Stimulated activated CD4-positive, alpha-beta T cell treated with anti-CD3 and anti-CD28 coated beads, Interleukin-1b, Interleukin-23, amount 100 ng/mL, for 1 hour (primary cell): ENCODE measurements around the gene EXOC6B.

Experiments used
- DNase-seq, 2 donors: peaks; one replicate each; pipeline ENCODE4 v3.0.0-alpha.2; 2020; ENCODE audit warnings: low read depth in 2 of 2

Gene EXOC6B

GRCh38 chr2:72211777-72212485 is 613.9 kb downstream of the EXOC6B start:
- DNase-seq: no peak

DNA sequence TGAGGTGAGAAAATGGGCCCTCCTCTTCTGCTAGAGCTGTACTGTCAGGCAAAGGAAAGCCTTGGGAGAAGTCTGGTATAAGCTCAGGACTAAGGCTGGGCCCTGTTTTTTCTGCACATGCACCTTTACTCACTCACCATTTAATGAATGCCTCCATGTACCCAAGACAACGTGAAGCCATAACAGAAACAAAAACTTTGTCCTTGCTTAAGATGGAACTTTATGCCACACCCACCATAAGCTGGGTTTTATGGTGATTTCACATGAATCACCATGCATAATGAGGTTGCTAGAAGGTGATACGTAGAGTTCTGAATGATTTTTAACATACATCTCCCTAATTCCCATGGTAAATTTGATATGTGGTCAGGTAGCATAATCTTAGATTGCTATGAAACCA is 614.5 kb downstream of the EXOC6B start:
- DNase-seq: no peak

DNA sequence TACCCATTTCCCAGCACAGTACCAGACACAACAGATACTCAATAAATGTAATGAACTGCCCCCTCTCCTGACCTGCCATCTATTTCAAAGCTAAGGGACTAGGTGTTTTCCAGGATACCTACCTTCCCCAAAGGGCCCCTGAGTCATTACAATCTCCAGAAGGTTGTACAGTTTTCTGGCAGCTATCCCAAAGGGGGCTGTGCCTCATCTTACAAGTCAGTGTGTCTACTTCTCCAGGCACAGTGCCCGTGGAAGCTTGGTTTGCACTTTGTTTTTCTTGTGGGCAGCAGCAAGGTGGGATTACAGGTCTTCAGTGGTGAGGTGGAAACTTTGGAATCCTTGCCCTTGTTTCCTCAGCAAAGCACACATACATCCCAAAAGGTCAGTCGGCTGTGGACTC is 615.4 kb downstream of the EXOC6B start:
- DNase-seq: no peak

GRCh38 chr2:72208225-72208624 is 617.6 kb downstream of the EXOC6B start:
- DNase-seq: no peak

DNA sequence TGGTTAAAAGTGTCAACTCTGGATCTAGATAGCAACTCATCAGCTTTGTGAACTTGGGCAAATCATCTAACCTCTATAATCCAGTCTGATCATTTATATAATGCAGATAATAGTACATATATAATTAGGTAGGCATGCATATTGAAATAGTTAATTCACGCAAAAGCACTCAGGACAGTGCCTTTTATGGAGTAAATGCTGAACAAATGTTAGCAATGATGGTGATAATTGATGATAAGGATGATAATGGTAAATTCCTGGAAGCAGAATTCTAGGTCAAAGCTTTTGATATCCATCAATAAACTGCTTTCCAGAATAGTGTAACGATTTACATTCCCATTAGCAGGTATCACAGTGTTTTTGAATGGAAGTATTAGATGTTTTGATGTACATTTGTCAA is 618.5 kb downstream of the EXOC6B start:
- no peak for DNase-seq

- no peak for DNase-seq
These were observed 620.3 kb downstream of the EXOC6B start for GRCh38 chr2:72205504-72205881.

GRCh38 chr2:72204786-72205503 is 620.9 kb downstream of the EXOC6B start:
- no peak for DNase-seq

DNA sequence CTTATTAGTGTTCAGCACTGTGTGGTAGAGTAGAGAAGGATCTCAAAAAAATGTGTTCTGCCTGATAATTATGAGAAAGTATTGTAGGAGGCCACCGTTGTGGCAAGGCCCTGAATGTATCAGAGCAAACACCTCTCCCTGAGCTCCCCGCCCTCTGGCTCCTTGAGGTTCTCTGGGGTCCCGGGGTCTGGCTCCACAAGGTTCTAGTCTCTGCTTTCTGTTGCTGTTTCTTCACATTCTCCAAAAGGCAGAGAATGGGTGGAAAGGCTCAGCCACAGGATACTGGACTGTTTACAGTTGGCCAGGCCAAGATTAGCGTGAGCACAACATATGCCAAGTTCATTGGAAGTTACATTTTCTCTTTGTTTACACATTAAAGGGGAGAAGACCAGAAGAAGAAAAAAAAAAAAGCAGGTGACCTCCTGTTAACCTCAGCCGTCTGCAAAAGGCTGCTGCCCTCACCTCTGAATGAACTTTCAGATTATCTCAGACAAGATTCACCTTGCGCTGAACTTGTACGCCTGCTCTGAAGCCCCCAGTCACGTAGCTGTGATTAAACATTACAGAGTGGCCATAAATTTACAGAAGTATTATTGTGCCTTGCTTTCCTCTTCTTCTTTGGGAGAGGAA is 621.6 kb downstream of the EXOC6B start:
- DNase-seq: no peak

GRCh38 chr2:72198532-72199241 is 627.1 kb downstream of the EXOC6B start:
- DNase-seq: no peak

DNA sequence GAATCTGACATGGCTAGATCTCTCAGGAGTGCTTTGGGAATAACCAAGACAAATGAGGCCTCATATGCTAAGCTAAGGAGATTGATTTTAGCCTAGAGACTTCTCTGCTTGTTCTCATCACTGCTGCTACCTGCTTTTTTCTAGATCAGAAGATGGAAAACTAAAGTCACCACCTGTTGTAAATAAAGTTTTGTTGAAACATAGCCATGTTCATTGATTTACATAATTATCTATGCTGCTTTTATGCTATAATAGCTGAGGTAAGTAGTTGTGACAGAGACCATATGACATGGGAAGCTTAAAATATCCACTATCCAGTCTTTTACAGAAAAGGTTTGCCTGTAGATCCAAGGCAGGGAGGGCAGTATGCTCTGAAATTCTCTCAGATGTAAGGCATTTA is 632.1 kb downstream of the EXOC6B start:
- DNase-seq: no peak

GRCh38 chr2:72191441-72191840 is 634.4 kb downstream of the EXOC6B start:
- no peak for DNase-seq

- no peak for DNase-seq
These were observed 640.6 kb downstream of the EXOC6B start for GRCh38 chr2:72185206-72185605.

DNA sequence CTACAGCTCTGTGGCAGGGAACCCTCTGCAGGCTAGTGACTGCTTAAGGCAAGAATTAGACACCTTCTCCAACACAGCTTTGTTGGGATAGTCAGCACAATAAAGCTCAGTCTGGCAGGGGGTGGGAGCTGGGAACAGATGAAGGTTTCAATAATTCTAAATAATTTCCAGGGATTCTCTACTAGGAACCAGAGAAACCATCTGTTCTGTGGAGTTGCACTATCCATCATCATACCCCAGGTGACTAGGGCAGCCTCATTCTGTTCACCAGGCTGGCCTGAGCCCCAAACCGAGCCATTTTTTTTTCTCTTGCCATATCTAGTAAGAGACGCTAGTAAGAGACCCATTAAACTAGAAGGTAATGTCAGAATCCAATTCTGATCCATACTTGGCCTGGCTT is 642.4 kb downstream of the EXOC6B start:
- no peak for DNase-seq

DNA sequence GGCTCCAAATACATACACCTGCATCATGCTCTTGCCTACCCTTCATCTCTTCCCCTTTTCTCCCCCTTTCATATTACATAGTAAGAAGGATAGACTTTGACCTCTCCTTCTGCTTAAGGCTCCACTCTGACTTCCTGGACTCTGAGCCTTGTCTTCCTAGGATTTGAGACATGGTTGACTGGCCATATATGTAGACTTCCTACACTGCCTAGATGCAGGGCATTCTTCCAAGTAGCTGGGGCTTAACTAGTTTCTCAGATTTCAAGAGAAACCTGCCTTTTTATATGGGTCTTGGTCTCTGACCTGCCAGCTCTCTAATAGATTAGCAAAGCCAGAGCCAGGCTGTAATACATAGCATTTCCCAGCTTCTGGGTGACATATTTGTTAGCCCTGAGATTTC is 642.8 kb downstream of the EXOC6B start:
- no peak for DNase-seq

GRCh38 chr2:72182547-72182946 is 643.3 kb downstream of the EXOC6B start:
- DNase-seq: no peak

DNA sequence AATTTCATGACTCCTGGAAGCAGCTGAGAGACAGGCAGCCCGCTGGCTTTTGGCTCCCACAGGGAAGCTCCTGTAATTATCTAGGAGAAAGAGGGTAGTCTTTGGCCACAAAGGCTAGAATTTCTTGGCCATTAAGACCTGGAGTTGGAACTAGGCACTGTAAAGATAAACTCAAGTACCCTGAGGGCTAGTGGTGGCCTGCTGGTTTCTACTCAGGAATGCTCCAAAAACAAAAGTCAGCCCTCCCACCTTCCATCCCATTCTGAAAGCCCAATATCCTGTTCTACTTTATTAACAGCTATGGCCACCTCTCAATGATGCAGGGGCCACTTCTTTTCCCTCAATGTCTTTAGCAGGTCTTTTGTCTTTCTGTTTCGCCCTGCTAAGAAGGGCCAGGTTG is 644.2 kb downstream of the EXOC6B start:
- no peak for DNase-seq

DNA sequence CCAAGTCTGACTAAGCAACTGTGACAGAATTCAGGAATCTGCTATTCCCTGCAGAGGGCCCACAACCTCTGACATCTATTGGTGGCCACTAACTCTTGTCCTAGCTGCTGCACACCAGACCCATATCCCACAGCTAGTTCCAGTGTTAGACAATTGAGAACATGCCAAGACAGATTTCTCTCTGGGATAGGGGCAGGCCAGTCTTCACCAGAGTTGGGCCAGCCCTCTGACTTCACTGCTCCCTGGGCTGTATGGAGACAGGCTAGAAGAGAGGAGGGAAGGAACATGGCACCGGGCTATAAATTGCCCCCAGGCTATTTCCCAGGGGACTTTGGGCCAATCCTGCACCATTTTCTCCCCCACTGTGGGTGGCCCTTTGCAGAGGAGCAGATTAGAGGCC is 645.5 kb downstream of the EXOC6B start:
- no peak for DNase-seq

DNA sequence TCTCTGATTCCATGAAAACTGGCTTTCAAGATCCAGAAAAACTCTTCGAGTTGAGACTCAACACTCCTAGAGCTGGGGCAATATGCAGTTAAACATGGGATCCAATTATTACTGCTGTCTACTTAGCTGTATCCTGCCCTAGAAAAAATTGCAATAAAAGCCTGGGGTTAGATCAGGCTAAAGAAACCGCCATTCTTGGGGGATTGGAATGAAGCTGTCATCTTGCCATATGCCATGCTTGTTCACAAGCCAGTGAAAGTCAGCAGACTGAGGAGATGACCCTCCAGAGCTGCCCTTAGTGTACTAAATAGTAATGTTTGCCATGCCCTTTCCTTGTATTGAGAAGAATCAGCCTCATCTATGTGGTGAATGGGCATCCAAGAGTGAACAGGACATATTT is 647.3 kb downstream of the EXOC6B start:
- no peak for DNase-seq

DNA sequence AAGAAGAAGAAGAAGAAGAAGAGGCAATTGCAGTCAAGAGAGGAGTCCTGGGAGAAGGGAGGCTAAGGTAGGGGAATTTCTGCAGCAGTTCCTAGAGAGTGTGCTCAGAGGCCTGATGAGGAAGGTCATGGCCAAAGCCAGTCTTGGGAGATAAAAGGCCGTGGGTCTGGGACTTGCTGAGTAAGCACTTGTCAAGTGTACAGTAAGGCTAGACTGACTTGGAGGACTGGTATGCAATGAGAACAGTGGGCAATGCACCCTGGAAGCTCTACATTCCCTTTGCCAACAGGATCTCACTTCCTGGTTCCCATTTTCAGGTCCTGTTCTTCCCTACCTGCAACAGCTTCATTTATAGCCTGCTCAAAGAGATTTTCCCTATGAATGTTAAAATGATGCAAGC is 649.6 kb downstream of the EXOC6B start:
- DNase-seq: no peak

DNA sequence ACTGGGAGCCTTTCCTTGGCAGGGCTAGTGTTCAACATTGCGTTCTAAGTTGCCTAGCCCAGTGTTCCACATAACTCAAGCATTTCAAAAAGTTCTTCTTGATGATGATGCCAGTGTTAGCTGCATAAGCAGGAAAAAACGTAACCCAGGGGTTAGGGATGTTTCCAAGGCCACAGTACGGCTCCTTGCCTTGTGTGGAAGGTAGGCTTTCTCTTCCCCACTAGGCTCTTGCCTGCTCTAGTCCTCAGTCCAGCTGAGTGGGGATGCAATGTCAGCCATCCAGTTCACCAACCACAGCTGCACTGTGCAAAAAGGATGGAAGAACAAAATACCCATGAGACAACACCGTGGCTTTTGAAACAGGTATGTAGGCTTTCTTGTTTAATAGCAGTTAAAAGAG is 650.2 kb downstream of the EXOC6B start:
- no peak for DNase-seq

- DNase-seq: no peak
These were observed 652.1 kb downstream of the EXOC6B start for GRCh38 chr2:72173640-72174321.

GRCh38 chr2:72172478-72172877 is 653.4 kb downstream of the EXOC6B start:
- DNase-seq: no peak
